ENCODE measurements around the gene CBS.
"Not testable (repeated sequence)": the region's sequence is repeated elsewhere in the genome, so short reads cannot be mapped to it uniquely, and the experiment has no call there.

Gene CBS

GRCh38 chr21:43066690-43067089 is 8.9 kb downstream of the CBS start:
- not testable (repeated sequence) for DNase-seq

- not testable (repeated sequence) for DNase-seq
Measured at GRCh38 chr21:43065991-43066390, 9.6 kb downstream of the CBS start.

GRCh38 chr21:43064265-43064917 is 11.2 kb downstream of the CBS start:
- not testable (repeated sequence) for DNase-seq

GRCh38 chr21:43062955-43063664 is 12.5 kb downstream of the CBS start:
- not testable (repeated sequence) for DNase-seq

- not testable (repeated sequence) for DNase-seq
Measured at GRCh38 chr21:43053112-43053511, 22.5 kb downstream of the CBS start.

GRCh38 chr21:43045876-43046821 is 29.5 kb downstream of the CBS start:
- not testable (repeated sequence) for DNase-seq

- DNase-seq: not testable (repeated sequence)
Measured at GRCh38 chr21:43045165-43045875, 30.3 kb downstream of the CBS start.

- DNase-seq: not testable (repeated sequence)
Measured at GRCh38 chr21:43044547-43044946, 31.1 kb downstream of the CBS start.

GRCh38 chr21:43043291-43043690 is 32.3 kb downstream of the CBS start:
- DNase-seq: not testable (repeated sequence)

- DNase-seq: not testable (repeated sequence)
Measured at GRCh38 chr21:43042169-43042568, 33.5 kb downstream of the CBS start.

- DNase-seq: not testable (repeated sequence)
Measured at GRCh38 chr21:43038659-43039044, 37.0 kb downstream of the CBS start.

- not testable (repeated sequence) for DNase-seq
Measured at GRCh38 chr21:43037918-43038658, 37.5 kb downstream of the CBS start.

- DNase-seq: not testable (repeated sequence)
Measured at GRCh38 chr21:43036889-43037288, 38.7 kb downstream of the CBS start.

- no peak for DNase-seq
Measured at GRCh38 chr21:43034826-43035225, 40.8 kb downstream of the CBS start.

- DNase-seq: no peak
Measured at GRCh38 chr21:43034101-43034500, 41.5 kb downstream of the CBS start.

GRCh38 chr21:43031121-43031619 is 44.5 kb downstream of the CBS start:
- no peak for DNase-seq

GRCh38 chr21:43029785-43030184 is 45.9 kb downstream of the CBS start:
- DNase-seq: no peak

GRCh38 chr21:43027846-43028731 is 47.5 kb downstream of the CBS start:
- DNase-seq: no peak

GRCh38 chr21:43025636-43026180 is 49.9 kb downstream of the CBS start:
- no peak for DNase-seq

- DNase-seq: no peak
Measured at GRCh38 chr21:43024439-43025136, 51.0 kb downstream of the CBS start.

Data from midbrain (tissue), 1 donor.